HTR-8/SVneo (cell line): ENCODE results near the gene PRR15.
"Not testable (repeated sequence)": the region's sequence is repeated elsewhere in the genome, so short reads cannot be mapped to it uniquely, and the experiment has no call there.

Source experiments
- DNase-seq: peaks from one replicate; pipeline ENCODE4 v3.0.0; 2011; ENCODE audit warnings: low spot score, mixed read lengths; ENCODE audit not compliant: insufficient read length
- FAIRE-seq: peaks from 2 replicates; lab custom pipeline; 2011; peaks lifted over from hg19 to GRCh38; lab: Jason Lieb, UNC

The PRR15 gene

GRCh38 chr7:29563590-29564495, at the start of gene PRR15:
PRR15 (plus strand) TSS chr7:29563835; CDS start chr7:29566330, 2,495 bp downstream.
- FAIRE-seq, result no peak
- peak; percentile 22 for DNase-seq

- no peak for DNase-seq
- FAIRE-seq, result no peak
These were observed 47.1 kb upstream of the PRR15 start for GRCh38 chr7:29516491-29516890.

- no peak for DNase-seq
- no peak for FAIRE-seq
These were observed 45.0 kb upstream of the PRR15 start for GRCh38 chr7:29518616-29519015.

GRCh38 chr7:29523728-29524127, 39.9 kb upstream of the PRR15 start:
- DNase-seq (no peak), FAIRE-seq (no peak)

GRCh38 chr7:29527505-29528108, 36.0 kb upstream of the PRR15 start:
- DNase-seq (no peak), FAIRE-seq (no peak)

GRCh38 chr7:29528526-29528925, 35.1 kb upstream of the PRR15 start:
- DNase-seq, FAIRE-seq: not testable (repeated sequence)

GRCh38 chr7:29538389-29538788, 25.2 kb upstream of the PRR15 start:
- FAIRE-seq, result no peak
- no peak for DNase-seq

GRCh38 chr7:29539471-29539870, 24.2 kb upstream of the PRR15 start:
- no peak for FAIRE-seq

GRCh38 chr7:29547421-29547820, 16.2 kb upstream of the PRR15 start:
- FAIRE-seq, result no peak
- no peak for DNase-seq

More at GRCh38 chr7:29539471-29539870, 24.2 kb upstream of the PRR15 start:
- no peak for DNase-seq

GRCh38 chr7:29548823-29549222, 14.8 kb upstream of the PRR15 start:
- FAIRE-seq, result no peak

GRCh38 chr7:29552392-29552791, 11.2 kb upstream of the PRR15 start:
- FAIRE-seq, result no peak
- no peak for DNase-seq

More at GRCh38 chr7:29548823-29549222, 14.8 kb upstream of the PRR15 start:
- DNase-seq, result no peak

GRCh38 chr7:29555061-29555460, 8.6 kb upstream of the PRR15 start:
- FAIRE-seq (no peak), DNase-seq (no peak)

GRCh38 chr7:29556405-29557195, 7.0 kb upstream of the PRR15 start:
- no peak for DNase-seq
- FAIRE-seq, result no peak

- DNase-seq (no peak), FAIRE-seq (no peak)
These were observed 5.7 kb upstream of the PRR15 start for GRCh38 chr7:29557954-29558353.

GRCh38 chr7:29561271-29561670, 2.4 kb upstream of the PRR15 start:
- FAIRE-seq (no peak), DNase-seq (no peak)

GRCh38 chr7:29562307-29562706, 1.3 kb upstream of the PRR15 start:
- no peak for FAIRE-seq
- no peak for DNase-seq

GRCh38 chr7:29564496-29565223, 1.0 kb downstream of the PRR15 start:
- FAIRE-seq (no peak), DNase-seq (peak; percentile 44)

GRCh38 chr7:29565224-29565630, 1.6 kb downstream of the PRR15 start:
- DNase-seq (peak; percentile 20), FAIRE-seq (no peak)

- DNase-seq (no peak), FAIRE-seq (no peak)
These were observed 2.0 kb downstream of the PRR15 start for GRCh38 chr7:29565634-29565981.
